ENCODE measurements around the gene LPP.

GRCh38 chr3:188360364-188360881, 206.5 kb downstream of the LPP start:
- TF ChIP-seq CTCF (IDR thresholded peaks at IDR 0.05) (no peak), POLR2A (IDR thresholded peaks at IDR 0.05) (no peak)

Measured in Peyer's patch (tissue), 4 donors.